Bone marrow (tissue), 2 donors: ENCODE measurements around the gene RNF186.
"Not testable (repeated sequence)": the region's sequence is repeated elsewhere in the genome, so short reads cannot be mapped to it uniquely, and the experiment has no call there.

Experiments used
- DNase-seq, 2 donors: peaks; one replicate each; lab custom pipeline; 2025; lab: John Stamatoyannopoulos, UW

Gene RNF186, protein sequence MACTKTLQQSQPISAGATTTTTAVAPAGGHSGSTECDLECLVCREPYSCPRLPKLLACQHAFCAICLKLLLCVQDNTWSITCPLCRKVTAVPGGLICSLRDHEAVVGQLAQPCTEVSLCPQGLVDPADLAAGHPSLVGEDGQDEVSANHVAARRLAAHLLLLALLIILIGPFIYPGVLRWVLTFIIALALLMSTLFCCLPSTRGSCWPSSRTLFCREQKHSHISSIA

DNA sequence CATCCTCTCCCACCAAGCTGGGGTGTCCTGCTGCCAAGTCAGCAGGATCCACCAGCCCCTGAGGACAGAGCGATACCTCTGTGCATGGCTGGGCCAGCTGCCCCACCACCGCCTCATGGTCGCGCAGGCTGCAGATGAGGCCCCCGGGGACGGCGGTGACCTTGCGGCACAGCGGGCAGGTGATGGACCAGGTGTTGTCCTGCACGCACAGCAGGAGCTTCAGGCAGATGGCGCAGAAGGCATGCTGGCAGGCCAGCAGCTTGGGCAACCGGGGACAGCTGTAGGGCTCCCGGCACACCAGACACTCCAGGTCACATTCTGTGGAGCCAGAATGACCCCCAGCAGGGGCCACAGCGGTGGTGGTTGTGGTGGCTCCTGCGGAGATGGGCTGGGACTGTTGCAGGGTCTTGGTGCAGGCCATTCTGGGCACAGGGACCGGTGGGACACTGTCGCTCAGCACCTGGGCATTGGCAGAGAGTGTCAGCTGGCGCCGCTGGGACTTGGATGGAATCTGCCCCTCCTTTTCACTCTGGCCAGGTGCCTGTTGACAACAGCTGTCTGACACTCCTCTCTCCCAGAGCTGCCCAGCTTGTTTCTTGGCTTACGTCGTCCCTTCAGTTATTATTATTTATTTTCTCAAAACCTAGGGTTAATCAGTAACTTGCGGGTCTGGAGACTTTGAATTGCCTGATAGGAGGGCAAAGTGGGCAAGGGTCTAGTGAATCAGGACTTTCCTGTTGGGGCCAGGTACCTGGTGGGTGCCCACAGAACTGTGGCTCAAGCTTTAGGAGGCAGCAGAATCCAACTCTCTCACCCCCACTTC, at the start of gene RNF186:
TSS of gene RNF186 (minus strand) at position 603 of the 823 bp plus-strand sequence. CDS start at position 421, 182 bp downstream.
- no peak for DNase-seq

DNA sequence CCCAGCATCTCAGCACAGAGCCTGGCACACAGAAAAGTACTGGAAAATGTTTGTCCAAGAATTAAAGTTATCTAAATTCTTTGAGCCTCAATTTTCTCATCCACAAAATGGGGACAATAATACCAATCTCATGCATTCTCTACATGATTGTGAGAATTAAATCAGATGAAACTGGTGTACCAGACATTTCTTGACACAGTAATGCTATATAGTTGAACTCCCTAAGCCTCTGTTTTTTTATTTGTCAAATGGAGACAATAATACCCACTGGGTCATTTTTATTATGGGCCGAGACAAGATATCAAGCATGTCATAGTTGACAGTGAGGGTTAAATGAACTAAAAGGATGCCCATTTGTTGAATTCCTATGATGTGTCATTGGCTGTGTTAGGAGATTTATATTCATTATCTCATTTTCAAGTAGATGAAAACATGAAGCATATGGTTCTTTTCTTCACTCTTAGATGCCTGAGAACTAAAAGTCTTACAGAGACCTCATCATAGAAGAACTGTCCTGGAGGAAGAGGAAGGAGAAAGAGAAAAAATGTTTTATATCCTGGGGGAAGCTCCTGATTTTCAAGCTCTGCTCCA, 49.6 kb upstream of the RNF186 start:
- no peak for DNase-seq

DNA sequence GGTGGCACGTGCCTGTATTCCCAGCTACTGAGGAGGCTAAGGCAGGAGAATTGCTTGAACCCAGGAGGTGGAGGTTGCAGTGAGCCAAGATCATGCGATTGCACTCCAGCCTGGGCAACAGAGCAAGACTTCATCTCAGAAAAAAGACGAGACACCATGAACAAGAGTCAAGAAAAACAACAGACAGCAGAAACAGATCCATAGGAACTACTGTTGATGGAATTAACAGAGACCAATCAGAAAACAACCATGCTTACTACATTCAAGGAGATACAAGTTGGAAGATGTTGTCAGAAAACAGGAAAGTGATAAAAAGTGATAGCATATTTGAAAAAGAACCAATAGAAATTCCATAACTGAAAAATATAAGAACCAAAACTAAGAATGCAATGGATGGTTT, 47.9 kb upstream of the RNF186 start:
- DNase-seq, result no peak

DNA sequence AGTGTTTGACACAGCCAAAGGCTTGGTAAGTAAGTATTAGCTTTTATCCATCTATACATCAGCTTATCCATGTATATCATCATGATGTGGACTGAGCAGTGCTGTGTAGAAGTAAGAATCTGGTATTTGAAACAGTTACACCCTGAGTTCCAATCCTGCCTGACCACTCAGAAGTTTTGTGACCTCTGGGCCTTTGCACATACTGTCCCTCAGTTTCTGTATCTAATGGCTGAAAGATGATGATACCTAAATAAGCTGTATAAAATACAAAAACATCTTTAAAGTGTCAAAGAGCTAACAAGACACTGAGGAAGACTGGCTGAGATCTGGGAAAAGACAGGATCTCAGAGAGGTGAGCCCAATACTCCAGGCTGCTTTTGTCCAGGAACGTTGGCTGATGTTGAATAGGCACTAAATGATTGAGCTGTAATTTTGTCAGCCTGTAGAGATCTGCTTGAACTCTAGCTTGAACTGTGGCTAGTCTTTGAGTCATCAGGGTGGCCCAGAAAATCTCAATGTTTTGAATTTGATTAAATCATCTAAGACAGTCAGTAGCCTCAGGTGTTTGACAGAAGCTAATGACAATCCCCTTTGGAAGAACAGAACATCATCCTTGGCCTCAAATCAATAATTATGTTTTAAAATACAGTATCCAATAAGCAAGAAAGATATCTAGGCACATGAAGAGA, 46.9 kb upstream of the RNF186 start:
- DNase-seq, result no peak

DNA sequence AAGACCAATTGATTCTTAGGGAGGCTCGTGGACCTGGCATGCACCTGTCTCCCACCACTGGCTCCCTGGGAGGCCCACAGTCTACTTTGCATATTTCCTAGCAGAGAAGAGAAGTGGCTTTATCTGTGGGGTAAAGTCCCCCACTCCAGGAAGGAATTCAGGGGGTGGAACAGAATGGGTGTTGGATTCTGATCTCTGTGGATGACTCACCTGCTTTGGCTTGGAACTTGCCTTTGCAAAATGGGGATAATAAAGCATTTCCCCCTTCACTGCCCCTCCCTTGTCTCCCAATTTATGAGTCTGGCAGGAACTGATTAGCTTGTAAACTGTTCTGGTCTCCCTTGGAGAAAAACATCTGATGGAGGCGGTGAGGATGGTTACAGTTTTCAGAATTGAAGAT, 46.0 kb upstream of the RNF186 start:
- DNase-seq, result no peak

DNA sequence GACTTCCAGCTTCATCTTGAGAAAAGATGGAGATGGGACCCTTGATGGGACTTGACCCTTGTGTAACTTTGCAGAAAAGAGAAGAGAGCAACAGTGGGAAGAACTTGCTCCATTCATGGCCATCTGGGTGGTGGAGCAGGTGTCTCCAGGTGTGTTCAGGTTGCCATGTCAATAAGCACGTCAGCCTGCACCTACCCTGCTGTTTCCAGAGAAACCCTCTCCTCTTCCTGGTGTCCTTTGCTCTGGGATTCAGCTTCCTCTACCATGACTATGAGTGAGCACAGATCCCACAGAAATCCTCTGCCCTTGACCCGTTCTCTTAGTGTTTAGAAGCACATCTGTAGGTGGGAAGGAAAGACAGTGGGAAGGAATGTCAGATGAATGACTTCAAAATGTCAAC, 45.3 kb upstream of the RNF186 start:
- DNase-seq, result no peak

DNA sequence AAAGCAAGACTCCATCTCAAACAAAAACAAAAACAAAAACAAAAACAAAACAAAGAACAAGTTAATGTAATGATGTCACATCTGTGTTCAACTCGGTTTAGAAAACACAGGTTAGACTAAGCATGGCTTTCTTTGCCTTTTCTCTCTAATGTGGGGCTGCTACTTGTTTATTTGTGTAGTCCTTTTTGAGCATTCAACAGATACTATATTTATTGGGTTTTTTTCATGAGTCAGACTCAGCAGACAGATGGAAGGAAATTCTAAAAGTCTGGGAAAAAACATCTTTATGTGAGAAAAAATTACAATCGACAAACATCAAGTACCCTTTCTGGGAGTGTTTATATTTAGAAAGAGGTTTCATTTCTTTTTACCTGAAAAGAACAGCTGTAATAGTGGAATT, 44.8 kb upstream of the RNF186 start:
- no peak for DNase-seq

DNA sequence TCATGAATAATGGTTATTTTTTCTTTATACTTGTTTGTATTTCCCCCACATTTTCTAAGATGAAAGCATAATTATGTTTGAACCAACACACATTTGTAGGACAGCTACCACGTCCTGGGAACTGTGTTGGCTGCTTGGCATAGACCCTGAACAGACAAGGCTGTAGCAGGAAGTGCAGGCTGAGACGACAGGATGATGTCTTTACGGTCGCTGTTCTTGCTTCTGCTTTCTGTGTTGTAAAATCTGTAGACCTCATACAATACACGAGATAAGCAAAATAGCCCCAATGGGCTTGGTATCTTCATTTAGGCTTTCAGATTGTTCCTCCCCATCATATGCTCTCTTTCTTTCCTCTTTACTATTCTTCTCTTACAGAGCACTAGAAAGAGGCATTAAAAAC, 43.8 kb upstream of the RNF186 start:
- peak in 1 of 2 donors; percentile 2 for DNase-seq

DNA sequence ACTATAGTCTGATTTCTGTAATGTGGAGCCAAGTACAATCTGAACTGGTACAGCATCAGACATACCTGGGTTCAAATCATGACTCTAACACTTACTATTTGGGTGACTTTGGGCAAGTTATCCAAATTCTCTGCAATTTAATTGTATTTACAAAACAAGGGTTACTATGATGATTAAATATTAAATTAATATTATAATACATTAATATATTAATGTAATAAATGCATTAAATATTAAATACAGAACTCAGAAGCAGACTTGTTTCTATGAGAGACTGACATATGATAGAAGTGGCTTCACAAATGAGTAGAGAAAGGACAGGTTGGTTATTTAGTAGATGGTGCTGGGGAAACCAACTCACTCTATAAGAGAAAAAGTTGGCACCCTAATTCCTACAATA, 39.8 kb upstream of the RNF186 start:
- DNase-seq, result no peak

DNA sequence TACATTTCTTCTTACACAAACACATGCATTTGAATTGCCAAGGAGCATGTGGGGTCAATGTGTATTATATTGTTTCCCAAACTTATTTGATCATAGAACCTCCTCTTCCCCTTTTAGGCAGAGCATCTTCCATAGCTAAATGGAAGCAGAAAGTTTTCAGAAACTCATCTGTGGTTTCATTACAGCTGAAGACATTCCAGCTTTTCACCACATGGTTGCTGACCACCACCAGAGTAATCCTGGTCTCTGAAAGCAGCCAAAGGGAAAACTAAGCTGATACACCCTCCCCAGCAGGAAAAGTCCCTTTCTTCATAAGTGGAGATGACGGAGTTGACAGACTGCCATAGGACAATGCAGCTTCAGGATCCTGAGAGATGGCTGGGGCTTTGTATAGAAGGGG, 37.0 kb upstream of the RNF186 start:
- DNase-seq, result no peak

DNA sequence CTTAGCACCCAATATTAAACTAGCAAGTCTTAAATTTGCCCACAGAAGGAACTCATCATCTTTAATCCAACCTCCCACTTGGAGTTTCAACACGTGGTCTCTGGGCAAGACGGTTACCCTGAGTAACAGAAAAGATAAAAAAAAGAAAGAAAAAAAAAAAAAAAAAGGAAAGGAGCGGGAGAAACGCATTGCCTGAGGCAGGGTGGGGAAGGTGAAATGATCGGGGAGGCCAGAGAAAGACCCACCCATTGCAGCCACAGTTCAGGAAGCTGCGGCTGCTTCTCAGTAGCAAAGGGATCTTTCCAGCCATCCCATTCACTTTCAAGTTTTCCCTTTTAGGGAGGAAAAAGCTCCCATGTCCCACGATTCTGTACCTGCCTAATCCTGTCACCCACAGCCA, 35.1 kb upstream of the RNF186 start:
- no peak for DNase-seq

DNA sequence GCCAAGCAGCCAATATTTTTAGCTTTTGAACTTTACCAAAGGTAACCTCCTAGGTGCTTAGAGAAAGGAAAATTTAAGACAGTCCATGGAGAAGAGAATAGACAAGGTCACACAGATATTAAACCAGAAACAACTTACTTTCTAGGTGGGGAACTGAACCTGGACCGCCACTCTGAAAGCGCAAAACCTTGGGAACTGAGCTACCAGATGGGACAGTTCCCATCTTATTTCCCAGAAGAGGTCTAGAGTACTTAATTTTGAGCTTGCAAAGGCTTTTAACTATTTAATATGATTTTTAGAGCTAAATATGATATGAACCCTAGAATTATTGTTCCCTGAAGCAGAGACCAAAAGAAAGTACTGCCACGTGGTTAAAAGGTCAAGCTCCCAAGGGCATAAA, 34.2 kb upstream of the RNF186 start:
- DNase-seq, result not testable (repeated sequence)

DNA sequence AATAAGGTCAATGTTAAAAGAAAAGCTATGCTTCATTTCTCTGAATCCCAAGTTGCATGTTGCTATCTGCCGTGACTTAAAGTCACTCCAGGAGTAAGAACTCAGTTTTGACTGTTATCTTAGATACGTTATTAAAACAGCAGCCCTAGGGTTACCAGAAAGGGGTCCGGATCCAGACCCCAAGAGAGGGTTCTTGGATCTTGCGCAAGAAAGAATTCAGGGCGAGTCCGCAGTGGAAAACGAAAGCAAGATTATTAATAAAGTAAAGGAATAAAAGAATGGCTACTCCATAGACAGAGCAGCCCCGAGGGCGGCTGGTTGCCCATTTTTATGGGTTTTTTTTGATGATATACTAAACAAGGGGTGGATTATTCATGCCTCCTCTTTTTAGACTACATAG, 32.3 kb upstream of the RNF186 start:
- not testable (repeated sequence) for DNase-seq

DNA sequence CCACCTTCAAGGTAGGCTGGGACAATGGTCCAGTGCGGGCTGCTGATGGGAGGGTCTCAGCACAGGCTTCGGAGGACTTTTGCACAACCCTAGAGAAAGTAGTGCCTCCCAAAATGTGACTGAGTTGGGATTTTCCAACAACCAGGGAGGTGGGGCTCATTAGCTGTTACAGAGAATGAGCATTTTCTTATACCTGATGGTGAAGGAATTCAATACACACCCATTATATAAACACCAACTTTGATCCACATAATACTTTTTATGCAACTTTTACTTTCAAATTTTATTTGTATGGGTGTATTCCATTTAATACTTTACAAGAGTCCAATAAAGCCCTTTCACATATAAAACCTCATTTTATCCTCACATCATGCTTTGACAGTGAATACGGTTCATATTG, 31.3 kb upstream of the RNF186 start:
- DNase-seq, result no peak

DNA sequence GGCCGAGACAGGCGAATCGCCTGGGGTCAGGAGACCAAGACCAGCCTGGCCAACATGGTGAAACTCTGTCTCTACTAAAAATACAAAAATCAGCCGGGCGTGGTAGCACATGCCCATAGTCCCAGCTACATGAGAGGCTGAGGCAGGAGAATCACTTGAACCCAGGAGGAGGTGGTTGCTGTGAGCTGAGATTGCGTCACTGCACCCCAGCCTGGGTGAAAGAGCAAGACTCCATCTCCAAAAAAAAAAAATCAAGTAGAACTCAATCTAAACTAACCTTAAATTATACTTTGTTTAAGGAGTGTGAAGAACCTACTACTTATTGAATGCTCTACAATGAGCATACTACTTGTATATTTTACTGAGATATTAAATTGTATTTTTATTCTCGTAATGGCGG, 30.5 kb upstream of the RNF186 start:
- no peak for DNase-seq

DNA sequence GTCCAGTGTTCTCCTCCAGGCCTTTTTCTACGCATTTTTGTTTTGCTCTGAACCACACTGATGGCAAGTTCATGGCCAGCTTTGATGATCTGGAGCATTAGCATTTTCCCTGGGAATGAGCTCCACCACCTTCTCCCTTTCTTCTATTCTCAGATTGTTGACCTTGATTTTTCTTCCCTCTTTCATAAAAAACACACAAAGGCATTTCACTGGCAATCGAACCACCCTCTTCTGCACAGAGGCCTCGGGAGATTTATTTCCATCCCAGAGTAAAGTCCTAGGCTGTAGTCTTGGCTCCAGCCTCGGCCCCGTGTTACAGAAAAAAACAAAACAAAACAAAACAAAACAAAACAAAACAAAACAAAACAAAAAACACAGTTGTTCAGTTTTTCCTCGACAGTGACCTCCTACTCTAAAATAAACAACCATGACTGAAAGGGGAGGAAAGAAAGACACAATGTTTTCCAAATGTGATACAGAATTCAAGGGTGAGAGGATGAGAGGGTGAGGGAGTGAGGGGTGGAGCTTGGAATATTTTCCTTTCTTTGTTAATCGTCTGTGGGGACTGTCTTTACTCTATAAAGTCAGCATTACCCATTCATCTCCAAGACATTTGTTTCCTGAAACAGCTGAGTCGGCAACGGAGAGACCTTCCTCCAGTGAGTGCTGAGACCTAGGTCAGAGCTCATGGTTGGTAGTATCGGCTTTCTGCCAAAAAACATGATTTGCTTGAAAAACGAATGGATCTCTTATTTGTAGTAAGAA, 29.8 kb upstream of the RNF186 start:
- no peak for DNase-seq

DNA sequence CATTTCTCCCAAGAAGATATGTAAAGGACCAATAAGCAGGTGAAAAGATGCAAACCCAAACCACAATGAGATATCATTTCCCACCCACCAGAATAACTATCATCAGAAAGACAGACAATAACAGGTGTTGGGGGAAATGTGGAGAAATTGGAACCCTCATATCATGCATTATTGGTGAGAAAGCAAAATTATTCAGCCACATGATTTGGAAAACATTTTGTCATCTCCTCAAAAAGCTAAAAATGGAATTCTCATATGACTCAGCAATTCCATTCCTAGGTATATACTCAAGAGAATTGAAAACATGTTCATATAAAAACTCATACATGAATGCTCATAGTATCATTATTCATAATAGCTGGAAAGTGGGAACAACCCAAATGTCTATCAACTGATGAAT, 25.1 kb upstream of the RNF186 start:
- DNase-seq, result no peak

DNA sequence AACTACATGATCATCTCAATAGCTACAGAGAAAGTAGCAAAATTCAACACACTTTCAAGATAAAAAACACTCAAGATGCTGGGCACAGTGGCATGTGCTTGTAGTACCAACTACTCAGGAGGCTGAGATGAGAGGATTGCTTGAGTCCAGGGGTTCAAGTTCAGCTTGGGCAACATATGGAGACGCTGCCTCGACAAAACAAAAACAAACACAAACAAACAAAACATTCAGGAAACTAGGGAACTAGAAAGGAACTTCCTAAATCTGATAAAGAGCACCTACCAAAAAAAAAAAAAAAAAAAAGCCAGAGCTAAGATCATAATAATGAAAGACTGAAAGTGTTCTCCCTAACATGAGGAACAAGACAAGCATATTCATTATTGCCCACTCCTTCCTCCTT, 22.8 kb upstream of the RNF186 start:
- DNase-seq, result no peak

DNA sequence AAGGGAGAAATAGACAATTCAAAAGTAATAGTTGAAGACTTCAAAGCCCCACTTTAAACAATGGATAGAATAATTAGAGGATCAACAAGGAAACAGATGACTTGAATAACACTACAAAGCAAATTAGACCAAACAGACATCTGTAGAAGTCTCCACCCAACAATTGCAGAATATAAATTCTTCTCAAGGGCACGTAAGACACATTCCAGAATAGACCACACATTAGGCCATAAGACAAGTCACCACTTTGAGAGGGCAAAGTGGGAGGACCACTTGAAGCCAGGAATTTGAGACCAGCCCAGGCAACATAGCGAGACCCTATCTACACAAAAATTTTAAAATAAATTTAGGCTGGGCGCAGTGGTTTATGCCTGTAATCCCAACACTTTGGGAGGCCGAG, 20.5 kb upstream of the RNF186 start:
- no peak for DNase-seq

DNA sequence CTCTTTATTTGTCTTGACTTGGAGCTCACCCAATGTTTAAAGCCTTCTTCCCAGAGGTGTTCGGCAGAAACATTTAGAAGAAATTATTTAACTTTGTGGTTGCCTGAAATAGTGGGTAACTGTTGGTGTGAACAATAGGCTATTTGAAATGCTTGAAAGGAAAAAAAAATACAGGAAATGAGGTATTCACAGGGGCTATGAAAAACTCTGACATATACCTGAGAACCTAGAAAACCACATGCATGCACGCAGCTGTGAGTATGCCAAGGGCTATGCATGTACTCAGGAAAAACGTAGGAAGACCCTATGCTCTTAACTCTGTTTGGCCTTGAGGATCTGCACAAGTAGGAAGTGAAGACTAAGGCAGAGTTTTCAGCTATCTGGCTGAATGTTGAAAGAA, 16.4 kb upstream of the RNF186 start:
- no peak for DNase-seq

DNA sequence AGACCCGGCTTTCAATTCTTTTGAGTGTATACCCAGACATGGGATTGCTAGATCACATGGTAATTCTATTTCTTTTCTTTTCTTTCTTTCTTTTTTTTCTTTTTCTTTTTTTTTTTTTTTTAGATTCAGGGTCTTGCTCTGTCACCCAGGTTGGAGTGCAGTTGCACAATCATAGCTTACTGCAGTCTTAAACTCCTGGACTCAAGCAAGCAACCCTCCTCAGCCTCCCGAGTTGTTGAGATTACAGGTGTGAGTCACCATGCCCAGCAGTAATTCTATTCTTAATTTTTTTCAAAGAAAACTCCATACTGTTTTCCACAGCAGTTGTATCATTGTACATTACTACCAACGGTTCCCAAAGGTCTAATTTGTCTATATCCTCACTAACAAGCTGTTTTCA, 13.5 kb upstream of the RNF186 start:
- DNase-seq, result no peak

DNA sequence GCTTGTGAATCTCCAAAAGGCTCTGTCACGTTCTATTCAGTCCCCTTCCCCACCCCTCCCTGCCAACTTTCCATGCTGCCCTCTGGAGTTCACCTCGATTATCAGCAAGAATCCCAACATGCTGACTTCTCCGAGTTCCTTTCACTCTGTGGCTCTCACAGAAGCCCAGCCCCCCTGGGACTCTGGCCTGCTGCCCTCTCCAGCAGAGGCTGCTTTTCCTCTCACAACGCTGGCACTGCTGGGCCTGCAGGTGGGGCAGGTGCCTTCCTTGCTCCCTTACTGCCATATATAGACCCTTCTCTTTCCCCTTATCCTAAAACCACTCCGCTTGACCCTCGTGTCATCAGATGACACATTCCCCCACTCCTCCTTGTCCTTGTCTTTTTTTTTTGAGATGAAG, 10.2 kb upstream of the RNF186 start:
- no peak for DNase-seq
